Upper lobe of right lung (tissue), 1 donor: ENCODE measurements around the gene OR51B2. TPM values are rescaled to one million over a fixed set of nuclear protein-coding genes. Genes with fewer than 3 reads are reported as not detected.
"Not testable (repeated sequence)": the region's sequence is repeated elsewhere in the genome, so short reads cannot be mapped to it uniquely, and the experiment has no call there.

Source experiments
- ATAC-seq: fragments of 200-7000 bp; cut with Tn5 transposase; one replicate; pipeline ENCODE4 v1.9.1; 2020; ENCODE audit warnings: mild to moderate bottlenecking, moderate library complexity
- DNase-seq: peaks from one replicate; pipeline ENCODE4 v3.0.0-alpha.2; 2020
- H3K27ac ChIP-seq: fragments of 200-600 bp; one replicate; pipeline ENCODE4 v1.8.0; 2022
- H3K27me3 ChIP-seq: fragments of 200-600 bp; one replicate; pipeline ENCODE4 v1.8.0; 2022; ENCODE audit warnings: mild to moderate bottlenecking
- H3K36me3 ChIP-seq: fragments of 200-600 bp; one replicate; pipeline ENCODE4 v1.8.0; 2022
- H3K4me1 ChIP-seq: fragments of 200-600 bp; one replicate; pipeline ENCODE4 v1.8.0; 2022
- H3K4me3 ChIP-seq: fragments of 200-600 bp; one replicate; pipeline ENCODE4 v1.8.0; 2022; ENCODE audit warnings: mild to moderate bottlenecking
- H3K9me3 ChIP-seq: fragments of 200-600 bp; one replicate; pipeline ENCODE4 v1.8.0; 2022
- intact Hi-C: fragments of 100-400 bp; cut with DNase I; formaldehyde crosslinking; loops from one replicate; pipeline ENCODE4 v1.11.0; 2022
- total RNA-seq: library from RNA; stranded (reverse); fragmentation: NEBNext Ultra II Directional; extraction: Animal tissue kit (Norgen Biotek cat#: 25700); gene quantifications from one replicate; pipeline ENCODE4 v1.2.1, GENCODE V29; 2021
- TF ChIP-seq, protein P1 (sequence below): fragments of 200-600 bp; IDR thresholded peaks from one replicate; pipeline ENCODE4 v1.8.0; 2022; ENCODE audit warnings: antibody characterized with exemption
- donor health status: DM: no; HTN: yes; CAD: no; lungs with severe emphysema.

The OR51B2 gene
- total RNA-seq, 1 donor from 2014 or later = not detected

- H3K4me3 ChIP-seq = no peak overlapping the region
- H3K27ac ChIP-seq = no peak overlapping the region
- DNase-seq (no peak), ATAC-seq (no peak)
- no peaks in the 10 kb centered on the region for H3K4me1 ChIP-seq
- no peaks in the 10 kb centered on the region for H3K36me3 ChIP-seq
- intact Hi-C loops = no loop called here
- no peaks in the 10 kb centered on the region for H3K9me3 ChIP-seq
- TF ChIP-seq, protein P1, sequence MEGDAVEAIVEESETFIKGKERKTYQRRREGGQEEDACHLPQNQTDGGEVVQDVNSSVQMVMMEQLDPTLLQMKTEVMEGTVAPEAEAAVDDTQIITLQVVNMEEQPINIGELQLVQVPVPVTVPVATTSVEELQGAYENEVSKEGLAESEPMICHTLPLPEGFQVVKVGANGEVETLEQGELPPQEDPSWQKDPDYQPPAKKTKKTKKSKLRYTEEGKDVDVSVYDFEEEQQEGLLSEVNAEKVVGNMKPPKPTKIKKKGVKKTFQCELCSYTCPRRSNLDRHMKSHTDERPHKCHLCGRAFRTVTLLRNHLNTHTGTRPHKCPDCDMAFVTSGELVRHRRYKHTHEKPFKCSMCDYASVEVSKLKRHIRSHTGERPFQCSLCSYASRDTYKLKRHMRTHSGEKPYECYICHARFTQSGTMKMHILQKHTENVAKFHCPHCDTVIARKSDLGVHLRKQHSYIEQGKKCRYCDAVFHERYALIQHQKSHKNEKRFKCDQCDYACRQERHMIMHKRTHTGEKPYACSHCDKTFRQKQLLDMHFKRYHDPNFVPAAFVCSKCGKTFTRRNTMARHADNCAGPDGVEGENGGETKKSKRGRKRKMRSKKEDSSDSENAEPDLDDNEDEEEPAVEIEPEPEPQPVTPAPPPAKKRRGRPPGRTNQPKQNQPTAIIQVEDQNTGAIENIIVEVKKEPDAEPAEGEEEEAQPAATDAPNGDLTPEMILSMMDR = no peak
- H3K27me3 ChIP-seq = no peaks in the 10 kb centered on the region
Measured at GRCh38 chr11:5335170-5335569, 11.1 kb upstream of the OR51B2 start.

DNA sequence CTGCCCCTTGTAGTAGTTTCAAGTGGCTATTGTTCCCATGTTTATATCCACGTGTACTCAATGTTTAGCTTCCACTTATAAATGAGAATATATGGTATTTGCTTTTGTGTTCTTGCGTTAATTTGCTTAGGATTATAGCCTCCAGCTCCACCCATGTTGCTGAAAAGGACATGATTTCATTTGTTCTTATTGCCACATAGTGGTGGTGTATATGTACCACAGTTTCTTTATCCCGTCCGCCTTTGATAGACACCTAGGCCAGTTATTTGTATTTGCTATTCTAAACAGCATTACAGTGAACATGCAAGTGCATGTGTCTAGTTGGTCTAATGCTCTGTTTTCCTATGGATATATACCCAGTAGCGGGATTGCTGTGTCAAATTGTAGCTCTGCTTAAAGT, 6.8 kb downstream of the OR51B2 start:
- H3K9me3 ChIP-seq = no peaks in the 10 kb centered on the region
- no peak for ATAC-seq

DNA sequence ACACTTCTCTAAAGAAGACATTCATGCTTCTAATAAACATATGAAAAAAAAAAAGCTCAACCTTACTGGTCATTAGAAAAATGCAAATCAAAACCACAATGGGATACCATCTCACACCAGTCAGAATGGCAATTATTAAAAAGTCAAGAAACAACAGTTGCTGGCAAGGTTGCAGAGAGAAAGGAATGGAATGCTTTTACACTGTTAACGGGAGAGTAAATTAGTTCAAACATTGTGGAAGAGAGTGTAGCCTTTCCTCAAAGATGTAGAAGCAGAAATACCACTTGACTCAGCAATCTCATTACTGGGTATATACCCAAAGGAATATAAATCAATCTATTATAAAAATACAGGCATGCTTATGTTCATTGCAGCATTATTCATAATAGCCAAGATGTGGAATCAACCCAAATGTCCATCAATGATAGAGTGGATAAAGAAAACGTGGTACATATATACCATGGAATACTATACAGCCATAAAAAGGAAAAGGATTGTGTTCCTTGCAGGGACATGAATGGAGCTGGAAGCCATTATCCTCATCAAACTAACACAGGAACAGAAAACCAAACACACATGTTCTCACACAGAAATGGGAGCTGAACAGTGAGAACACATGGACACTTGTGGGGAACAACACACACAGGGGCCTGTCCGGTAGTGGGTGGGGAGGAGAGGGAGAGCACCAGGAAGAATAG, 10.6 kb downstream of the OR51B2 start:
- ATAC-seq, H3K4me3 ChIP-seq, intact Hi-C loops, DNase-seq, H3K9me3 ChIP-seq, H3K27ac ChIP-seq, H3K27me3 ChIP-seq, H3K36me3 ChIP-seq, H3K4me1 ChIP-seq: not testable (repeated sequence)

More for the DNA sequence above, 6.8 kb downstream of the OR51B2 start:
- intact Hi-C loops = no loop called here
- TF ChIP-seq, protein P1 = no peak
- H3K4me3 ChIP-seq = no peak overlapping the region
- DNase-seq = no peak
- H3K4me1 ChIP-seq = no peaks in the 10 kb centered on the region
- no peaks in the 10 kb centered on the region for H3K36me3 ChIP-seq
- no peak overlapping the region for H3K27ac ChIP-seq
- H3K27me3 ChIP-seq = no peaks in the 10 kb centered on the region

DNA sequence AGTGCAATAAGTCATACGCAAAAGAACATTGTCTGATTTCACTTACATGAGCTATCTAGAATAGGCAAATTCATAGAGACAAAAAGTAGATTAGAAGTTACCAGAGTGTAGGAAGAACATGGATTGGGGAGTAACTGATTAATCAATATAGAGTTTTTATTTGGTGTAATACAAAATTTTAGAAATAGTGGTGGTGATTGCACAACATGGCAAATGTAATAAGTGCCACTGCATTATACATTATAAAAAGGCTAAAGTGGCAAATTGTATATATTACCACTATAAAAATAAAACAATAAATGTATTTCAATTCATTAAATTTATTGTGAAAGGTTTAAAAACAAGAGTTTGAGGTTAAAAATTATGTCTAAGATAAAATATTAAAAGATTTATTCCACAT, 13.7 kb downstream of the OR51B2 start:
- H3K27ac ChIP-seq = no peak overlapping the region
- no peaks in the 10 kb centered on the region for H3K36me3 ChIP-seq
- no peak overlapping the region for H3K4me3 ChIP-seq
- TF ChIP-seq, protein P1 = no peak
- DNase-seq = no peak
- intact Hi-C loops = no loop called here
- no peak for ATAC-seq
- no peaks in the 10 kb centered on the region for H3K9me3 ChIP-seq
- H3K27me3 ChIP-seq = no peaks in the 10 kb centered on the region
- H3K4me1 ChIP-seq = no peaks in the 10 kb centered on the region

DNA sequence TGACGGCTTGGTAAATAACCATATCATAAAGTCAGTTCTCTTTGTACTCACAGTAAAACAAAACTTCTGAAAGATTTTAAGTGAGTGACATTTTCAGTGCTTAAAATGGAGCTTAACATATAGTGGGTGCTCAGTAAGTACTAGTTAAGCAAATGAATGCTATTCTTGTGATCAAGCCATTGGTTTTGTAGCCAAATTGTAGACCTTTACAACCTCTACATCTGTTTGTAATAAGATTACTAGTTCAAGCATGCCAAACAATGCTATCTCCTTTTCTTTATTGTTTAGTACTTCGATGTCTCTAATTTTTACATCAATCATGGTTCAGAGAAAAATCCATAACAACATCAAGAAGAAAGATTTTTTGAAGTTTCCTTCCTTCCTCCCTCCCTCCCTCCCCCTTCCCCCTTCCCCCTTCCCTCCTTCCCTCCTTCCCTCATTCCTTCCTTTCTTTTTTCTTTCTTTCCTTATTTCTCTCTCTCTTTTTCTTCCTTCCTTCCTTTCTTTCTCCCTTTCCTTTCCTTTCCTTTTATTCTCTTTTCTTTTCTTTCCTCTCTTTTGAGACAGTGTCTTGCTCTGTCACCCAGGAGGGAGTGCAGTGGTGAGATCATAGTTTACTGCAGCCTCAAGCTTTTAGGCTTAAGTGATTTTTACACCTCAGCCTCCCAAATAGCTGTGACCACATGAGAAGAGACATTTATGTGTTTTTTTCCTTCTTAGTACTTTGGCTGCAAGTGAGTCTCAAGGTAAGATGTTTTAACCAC, 16.7 kb downstream of the OR51B2 start:
- TF ChIP-seq, protein P1 = no peak
- Histone ChIP-seq H3K27ac (no peak overlapping the region), H3K4me3 (no peak overlapping the region), H3K4me1 (no peaks in the 10 kb centered on the region), H3K9me3 (no peaks in the 10 kb centered on the region), H3K36me3 (no peaks in the 10 kb centered on the region), H3K27me3 (no peaks in the 10 kb centered on the region)
- no peak for DNase-seq
- intact Hi-C loops = no loop called here
- ATAC-seq = no peak

DNA sequence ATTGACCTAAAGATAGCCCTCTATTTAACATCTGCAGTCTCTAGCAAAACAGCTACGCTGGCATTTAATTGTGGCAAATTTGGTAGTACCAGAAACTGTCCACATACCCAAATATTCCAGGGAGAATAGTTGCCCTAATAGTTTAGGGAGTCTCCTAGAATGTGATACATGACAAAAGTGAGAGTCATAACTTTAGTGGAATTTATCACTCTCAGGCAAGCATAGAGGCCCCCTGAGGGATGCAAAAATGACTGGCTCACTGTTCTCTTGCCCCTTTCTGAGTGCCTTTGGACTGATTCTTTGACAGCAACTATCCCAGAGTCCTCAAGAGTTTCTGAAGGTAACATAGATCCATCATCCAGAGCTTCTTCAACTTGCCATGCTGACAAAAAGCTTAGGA, 20.1 kb downstream of the OR51B2 start:
- no peak for ATAC-seq
- TF ChIP-seq, protein P1 = no peak
- H3K4me1 ChIP-seq = no peaks in the 10 kb centered on the region
- H3K36me3 ChIP-seq = no peaks in the 10 kb centered on the region
- intact Hi-C loops = no loop called here
- no peak for DNase-seq
- H3K4me3 ChIP-seq = no peak overlapping the region
- no peaks in the 10 kb centered on the region for H3K27me3 ChIP-seq
- H3K9me3 ChIP-seq = no peaks in the 10 kb centered on the region
- H3K27ac ChIP-seq = no peak overlapping the region
